ENCODE measurements around the gene TGFBR3L. TPM values are rescaled to one million over a fixed set of nuclear protein-coding genes. Genes with fewer than 3 reads are reported as not detected.

Gene TGFBR3L
- total RNA-seq, 1 donor, result 0.99 TPM

DNA sequence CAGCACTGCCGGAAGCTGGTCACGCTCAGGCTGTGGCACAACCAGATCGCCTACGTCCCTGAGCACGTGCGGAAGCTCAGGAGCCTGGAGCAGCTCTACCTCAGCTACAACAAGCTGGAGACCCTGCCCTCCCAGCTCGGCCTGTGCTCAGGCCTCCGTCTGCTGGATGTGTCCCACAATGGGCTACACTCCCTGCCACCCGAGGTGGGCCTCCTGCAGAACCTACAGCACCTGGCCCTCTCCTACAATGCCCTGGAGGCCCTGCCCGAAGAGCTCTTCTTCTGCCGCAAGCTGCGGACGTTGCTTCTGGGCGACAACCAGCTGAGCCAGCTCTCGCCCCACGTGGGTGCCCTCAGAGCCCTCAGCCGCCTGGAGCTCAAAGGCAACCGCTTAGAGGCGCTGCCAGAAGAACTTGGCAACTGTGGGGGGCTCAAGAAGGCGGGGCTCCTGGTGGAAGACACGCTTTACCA is 14.2 kb upstream of the TGFBR3L start:
- no peak overlapping the region for H3K4me3 ChIP-seq (ENCODE audit: low read depth, low read length)
- DNase-seq (ENCODE audit: low read depth), result no peak
- TF ChIP-seq, protein P1, sequence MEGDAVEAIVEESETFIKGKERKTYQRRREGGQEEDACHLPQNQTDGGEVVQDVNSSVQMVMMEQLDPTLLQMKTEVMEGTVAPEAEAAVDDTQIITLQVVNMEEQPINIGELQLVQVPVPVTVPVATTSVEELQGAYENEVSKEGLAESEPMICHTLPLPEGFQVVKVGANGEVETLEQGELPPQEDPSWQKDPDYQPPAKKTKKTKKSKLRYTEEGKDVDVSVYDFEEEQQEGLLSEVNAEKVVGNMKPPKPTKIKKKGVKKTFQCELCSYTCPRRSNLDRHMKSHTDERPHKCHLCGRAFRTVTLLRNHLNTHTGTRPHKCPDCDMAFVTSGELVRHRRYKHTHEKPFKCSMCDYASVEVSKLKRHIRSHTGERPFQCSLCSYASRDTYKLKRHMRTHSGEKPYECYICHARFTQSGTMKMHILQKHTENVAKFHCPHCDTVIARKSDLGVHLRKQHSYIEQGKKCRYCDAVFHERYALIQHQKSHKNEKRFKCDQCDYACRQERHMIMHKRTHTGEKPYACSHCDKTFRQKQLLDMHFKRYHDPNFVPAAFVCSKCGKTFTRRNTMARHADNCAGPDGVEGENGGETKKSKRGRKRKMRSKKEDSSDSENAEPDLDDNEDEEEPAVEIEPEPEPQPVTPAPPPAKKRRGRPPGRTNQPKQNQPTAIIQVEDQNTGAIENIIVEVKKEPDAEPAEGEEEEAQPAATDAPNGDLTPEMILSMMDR (IDR thresholded peaks at IDR 0.05; ENCODE audit: insufficient read depth, low read length), result no peak

DNA sequence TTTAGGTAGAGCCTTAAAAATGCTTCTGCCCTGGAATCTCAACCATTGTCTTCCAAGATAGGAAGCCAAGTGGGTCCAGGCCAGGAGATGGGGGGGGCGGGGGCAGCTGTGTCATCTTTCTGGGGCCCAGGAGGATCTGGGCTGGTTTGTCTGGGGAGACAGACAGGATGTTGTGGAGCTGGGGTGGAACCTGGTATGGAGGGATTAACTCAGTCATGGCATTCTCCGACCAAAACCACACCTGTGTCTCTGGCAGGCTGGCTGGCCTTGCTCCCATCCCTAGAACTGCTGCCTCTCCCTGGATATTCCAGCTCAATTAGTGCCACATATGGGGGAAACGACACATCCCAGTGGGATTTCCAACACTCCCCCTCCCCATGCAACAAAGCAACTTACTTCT is 13.7 kb upstream of the TGFBR3L start:
- no peak for DNase-seq (ENCODE audit: low read depth)
- TF ChIP-seq, protein P1 (IDR thresholded peaks at IDR 0.05; ENCODE audit: insufficient read depth, low read length), result no peak
- no peak overlapping the region for H3K4me3 ChIP-seq (ENCODE audit: low read depth, low read length)

- DNase-seq (ENCODE audit: low read depth), result no peak
- TF ChIP-seq, protein P1 (IDR thresholded peaks at IDR 0.05; ENCODE audit: insufficient read depth, low read length), result no peak
- no peak overlapping the region for H3K4me3 ChIP-seq (ENCODE audit: low read depth, low read length)
Observed at GRCh38 chr19:7901337-7901736, 13.3 kb upstream of the TGFBR3L start.

DNA sequence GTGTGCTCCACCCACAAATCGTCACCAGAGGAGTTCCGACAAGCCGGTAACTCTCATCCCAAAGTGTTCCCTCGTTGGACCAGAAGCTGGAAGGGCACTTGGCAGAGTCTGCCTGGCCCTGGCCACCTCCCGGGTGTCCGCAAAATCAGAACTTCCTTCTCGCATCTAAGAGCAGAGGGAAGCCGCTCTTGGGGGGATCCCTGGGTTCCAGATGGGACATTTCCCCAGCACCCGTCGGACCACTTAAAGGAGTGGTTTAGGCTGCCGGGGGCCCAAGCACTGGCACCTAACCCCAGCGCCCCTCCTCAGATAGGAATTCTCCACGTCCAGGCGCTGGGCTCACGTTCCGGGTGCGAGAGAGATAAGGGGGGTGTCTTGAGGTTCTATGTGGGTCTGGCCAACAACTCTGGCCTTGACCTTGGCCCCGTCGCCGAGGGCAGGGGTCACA is 11.8 kb upstream of the TGFBR3L start:
- peak overlapping the region; percentile 82 for H3K4me3 ChIP-seq (ENCODE audit: low read depth, low read length)
- no peak for DNase-seq (ENCODE audit: low read depth)
- TF ChIP-seq, protein P1 (IDR thresholded peaks at IDR 0.05; ENCODE audit: insufficient read depth, low read length), result no peak

DNA sequence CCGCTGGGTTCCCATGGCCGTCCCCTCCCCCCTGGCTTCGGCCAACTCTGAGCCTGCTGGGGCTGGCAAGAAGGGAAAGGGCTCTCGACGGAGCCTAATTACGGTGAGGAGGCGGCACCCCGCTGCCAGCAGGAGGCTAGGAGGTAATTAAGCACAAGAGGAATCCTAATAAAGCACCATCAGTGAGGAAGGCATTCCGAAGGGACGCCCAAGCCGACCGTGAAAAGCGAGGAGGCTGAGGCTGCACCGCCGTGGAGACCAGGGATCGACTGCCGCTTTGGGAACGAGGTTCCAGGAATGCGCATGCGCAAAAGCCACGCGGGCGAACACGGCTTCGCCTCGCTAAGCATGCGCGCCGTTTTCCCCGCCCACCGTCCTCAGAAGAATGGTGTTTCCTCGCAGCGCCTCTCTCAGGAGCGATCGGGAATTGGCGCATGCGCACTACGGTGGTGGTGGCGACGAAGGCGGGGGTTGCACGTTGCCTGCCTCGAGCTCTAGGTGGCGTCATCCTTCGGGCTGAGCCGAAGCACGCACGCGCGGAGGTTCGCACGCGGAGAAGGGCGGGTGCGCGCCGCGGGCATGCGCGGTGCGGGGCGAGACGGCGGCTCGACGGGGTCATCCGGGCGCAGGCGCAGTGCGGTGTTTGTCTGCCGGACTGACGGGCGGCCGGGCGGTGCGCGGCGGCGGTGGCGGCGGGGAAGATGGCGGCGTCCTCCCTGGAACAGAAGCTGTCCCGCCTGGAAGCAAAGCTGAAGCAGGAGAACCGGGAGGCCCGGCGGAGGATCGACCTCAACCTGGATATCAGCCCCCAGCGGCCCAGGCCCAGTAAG is 11.2 kb upstream of the TGFBR3L start, which contains the start of gene MAP2K7:
TSS of gene MAP2K7 (plus strand) at position 634 of the 830 bp plus-strand sequence. CDS start at position 702, 68 bp downstream.
- DNase-seq (ENCODE audit: low read depth), result peak; percentile 99
- TF ChIP-seq, protein P1 (IDR thresholded peaks at IDR 0.05; ENCODE audit: insufficient read depth, low read length), result peak; percentile 49
- peak within 1 kb of the TSS; percentile 88 for H3K4me3 ChIP-seq (ENCODE audit: low read depth, low read length)

GRCh38 chr19:7904074-7905020 is 10.3 kb upstream of the TGFBR3L start:
- H3K4me3 ChIP-seq (ENCODE audit: low read depth, low read length), result peak overlapping the region; percentile 88
- DNase-seq (ENCODE audit: low read depth), result no peak
- TF ChIP-seq, protein P1 (IDR thresholded peaks at IDR 0.05; ENCODE audit: insufficient read depth, low read length), result no peak
